Fibroblast of villous mesenchyme (primary cell): ENCODE measurements around the gene H1-8. TPM values are rescaled to one million over a fixed set of nuclear protein-coding genes. Genes with fewer than 3 reads are reported as not detected.

Source experiments
- DNase-seq: peaks from one replicate; pipeline ENCODE4 v3.0.0-alpha.2; 2010; ENCODE audit warnings: low read depth
- H3K4me3 ChIP-seq: 2 replicates; pipeline ENCODE4 v1.5.1; 2011; ENCODE audit warnings: low read depth, mild to moderate bottlenecking, low read length
- total RNA-seq: library from RNA; depleted of rRNA; stranded (reverse); fragments of >200 nt; gene quantifications from 2 replicates; pipeline ENCODE4 v1.2.3, GENCODE V29; 2012
- TF ChIP-seq, protein P1 (sequence below): IDR thresholded peaks from 2 replicates; pipeline ENCODE4 v1.5.1; 2012; ENCODE audit warnings: low read depth, mild to moderate bottlenecking, low read length; ENCODE audit not compliant: insufficient read depth

Gene H1-8
- total RNA-seq, 1 donor = not detected

DNA sequence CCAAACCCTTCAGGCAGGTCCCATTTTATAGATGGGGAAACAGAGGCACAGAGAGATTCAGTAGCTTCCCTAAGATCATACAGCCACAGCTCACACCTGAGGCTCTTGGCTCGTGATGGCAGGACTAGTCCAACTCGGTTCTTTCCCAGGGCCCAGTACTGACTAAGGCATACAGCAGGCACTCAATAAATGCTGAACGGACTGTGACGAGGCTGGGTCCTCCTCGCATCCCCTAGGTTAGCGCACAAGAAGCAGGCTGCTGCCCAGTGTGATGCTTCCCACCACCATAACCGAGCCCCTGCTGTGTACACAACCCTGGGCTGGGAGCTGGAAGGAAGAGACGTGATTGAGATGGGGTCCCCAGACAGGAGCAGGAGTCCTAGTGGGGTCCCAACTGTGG lies 38.6 kb downstream of the H1-8 start:
- TF ChIP-seq, protein P1, sequence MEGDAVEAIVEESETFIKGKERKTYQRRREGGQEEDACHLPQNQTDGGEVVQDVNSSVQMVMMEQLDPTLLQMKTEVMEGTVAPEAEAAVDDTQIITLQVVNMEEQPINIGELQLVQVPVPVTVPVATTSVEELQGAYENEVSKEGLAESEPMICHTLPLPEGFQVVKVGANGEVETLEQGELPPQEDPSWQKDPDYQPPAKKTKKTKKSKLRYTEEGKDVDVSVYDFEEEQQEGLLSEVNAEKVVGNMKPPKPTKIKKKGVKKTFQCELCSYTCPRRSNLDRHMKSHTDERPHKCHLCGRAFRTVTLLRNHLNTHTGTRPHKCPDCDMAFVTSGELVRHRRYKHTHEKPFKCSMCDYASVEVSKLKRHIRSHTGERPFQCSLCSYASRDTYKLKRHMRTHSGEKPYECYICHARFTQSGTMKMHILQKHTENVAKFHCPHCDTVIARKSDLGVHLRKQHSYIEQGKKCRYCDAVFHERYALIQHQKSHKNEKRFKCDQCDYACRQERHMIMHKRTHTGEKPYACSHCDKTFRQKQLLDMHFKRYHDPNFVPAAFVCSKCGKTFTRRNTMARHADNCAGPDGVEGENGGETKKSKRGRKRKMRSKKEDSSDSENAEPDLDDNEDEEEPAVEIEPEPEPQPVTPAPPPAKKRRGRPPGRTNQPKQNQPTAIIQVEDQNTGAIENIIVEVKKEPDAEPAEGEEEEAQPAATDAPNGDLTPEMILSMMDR = no peak
- DNase-seq = no peak
- no peak overlapping the region for H3K4me3 ChIP-seq

- TF ChIP-seq, protein P1 = no peak
- no peak overlapping the region for H3K4me3 ChIP-seq
- no peak for DNase-seq
Measured at GRCh38 chr3:129582799-129583198, 39.8 kb downstream of the H1-8 start.

DNA sequence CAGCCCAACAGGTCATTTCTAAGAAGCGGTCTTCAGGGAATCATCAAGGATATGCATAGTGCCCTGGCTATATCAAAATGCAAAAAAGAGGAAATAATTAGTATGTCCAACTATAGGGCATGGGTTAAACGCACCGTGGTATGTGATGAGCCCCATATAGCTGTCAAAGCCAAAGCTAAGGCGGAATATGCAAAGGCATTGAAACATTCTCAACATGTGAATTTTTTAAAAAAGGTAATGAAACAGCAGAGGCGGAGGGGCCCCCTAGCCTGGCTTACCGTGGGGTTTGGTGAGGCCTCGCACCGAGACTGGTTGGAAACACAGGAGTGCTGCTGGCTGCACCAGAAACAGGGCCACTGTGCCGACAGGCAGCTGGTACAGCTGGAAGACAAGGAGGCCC lies 40.3 kb downstream of the H1-8 start:
- DNase-seq = no peak
- no peak overlapping the region for H3K4me3 ChIP-seq
- TF ChIP-seq, protein P1 = no peak

- H3K4me3 ChIP-seq = no peak overlapping the region
- TF ChIP-seq, protein P1 = no peak
- no peak for DNase-seq
Measured at GRCh38 chr3:129584631-129585030, 41.7 kb downstream of the H1-8 start.

DNA sequence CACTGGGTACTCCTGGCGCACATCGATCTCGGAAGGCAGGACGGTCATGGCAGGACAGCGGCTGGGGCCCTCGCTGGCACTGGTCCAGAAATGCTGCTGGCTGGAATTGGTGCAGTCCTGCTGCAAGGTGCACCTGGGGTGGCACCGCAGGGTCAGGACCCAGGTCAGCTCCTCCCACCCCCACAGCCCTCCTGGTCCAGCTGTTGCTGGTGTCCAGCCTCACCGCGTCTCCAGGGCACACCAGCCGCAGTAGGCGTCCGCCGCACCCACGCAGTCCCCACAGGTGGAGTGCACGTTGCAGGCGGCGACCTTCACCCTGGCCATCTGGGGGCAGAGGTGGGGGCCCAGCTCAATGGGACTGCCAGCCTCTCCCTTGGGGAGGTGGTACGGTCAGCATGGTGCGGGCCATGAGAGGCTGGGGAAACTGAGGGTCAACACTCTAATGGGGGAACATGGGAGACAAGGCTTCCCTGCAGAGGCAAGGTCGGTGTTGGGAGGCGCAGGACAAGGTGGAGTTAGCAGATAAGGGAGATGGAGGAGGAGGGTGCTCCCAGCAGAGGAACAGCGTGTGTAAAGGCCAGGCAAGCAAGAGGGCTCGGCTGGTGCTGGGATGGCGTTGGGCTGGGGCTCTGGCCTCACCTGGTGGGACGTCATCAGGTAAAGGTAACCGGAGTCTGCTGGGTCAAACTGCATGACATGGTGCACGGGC lies 43.1 kb downstream of the H1-8 start:
- DNase-seq = no peak
- no peak overlapping the region for H3K4me3 ChIP-seq
- TF ChIP-seq, protein P1 = no peak

DNA sequence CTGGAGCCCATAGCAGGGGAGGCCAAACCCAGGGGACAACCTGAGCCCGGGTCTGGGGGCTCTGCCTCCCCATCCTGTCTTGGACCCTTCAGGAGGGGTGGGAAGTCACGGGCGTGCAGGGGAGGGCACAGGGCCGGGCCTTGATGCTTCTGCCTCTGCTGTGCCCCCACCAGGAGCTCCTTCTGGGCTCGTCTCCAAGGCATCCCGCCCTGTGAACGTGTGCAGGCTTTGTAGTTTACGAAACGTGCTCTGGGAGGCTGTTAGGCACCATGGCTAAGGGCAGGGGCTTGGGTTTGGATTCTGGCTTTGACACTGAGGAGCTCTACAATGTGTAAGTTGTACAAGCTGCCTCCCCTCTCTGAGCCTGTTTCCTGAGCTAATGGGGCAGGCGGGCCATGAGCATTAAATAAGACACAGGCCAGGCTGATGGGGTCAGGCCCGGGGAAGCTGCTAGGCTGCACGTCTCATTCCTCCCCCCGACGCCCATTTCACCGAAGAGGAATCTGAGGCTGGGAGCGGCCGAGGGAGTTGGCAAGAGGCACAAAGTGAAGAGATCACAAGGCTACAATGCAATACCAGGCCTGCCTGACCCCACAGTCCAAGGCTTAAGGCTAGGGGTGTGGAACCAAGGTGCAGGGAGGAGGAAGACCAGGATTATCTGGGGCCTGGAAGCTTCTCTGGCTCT lies 43.9 kb downstream of the H1-8 start:
- peak; percentile 77 for DNase-seq
- TF ChIP-seq, protein P1 = no peak
- no peak overlapping the region for H3K4me3 ChIP-seq
